Effector memory CD4-positive, alpha-beta T cell (primary cell): ENCODE data around the gene TTC21A.
"Not testable (repeated sequence)": the region's sequence is repeated elsewhere in the genome, so short reads cannot be mapped to it uniquely, and the experiment has no call there.

Experiments used
- DNase-seq, 3 donors: peaks; one replicate each; pipeline ENCODE4 v3.0.0-alpha.2; 2020
- H3K27ac ChIP-seq: 2 replicates; pipeline ENCODE4 v1.7.0; 2013; ENCODE audit warnings: mild to moderate bottlenecking, low read length, moderate library complexity; ENCODE audit not compliant: insufficient read depth, poor library complexity, severe bottlenecking
- H3K27me3 ChIP-seq: replicated peaks from 2 replicates; pipeline ENCODE4 v1.7.0; 2013; ENCODE audit warnings: mild to moderate bottlenecking, low read length; ENCODE audit not compliant: insufficient read depth, control insufficient read depth, poor library complexity, severe bottlenecking
- H3K36me3 ChIP-seq: 2 replicates; pipeline ENCODE4 v1.7.0; 2013; ENCODE audit warnings: mild to moderate bottlenecking, low read length, moderate library complexity; ENCODE audit not compliant: control insufficient read depth, insufficient read depth
- H3K4me1 ChIP-seq: 2 replicates; pipeline ENCODE4 v1.7.0; 2013; ENCODE audit warnings: low read length, mild to moderate bottlenecking; ENCODE audit not compliant: control insufficient read depth, insufficient read depth, poor library complexity, severe bottlenecking
- H3K4me3 ChIP-seq: 2 replicates; pipeline ENCODE4 v1.7.0; 2013; ENCODE audit warnings: low read length, low read depth, mild to moderate bottlenecking; ENCODE audit not compliant: insufficient read depth, poor library complexity, severe bottlenecking
- H3K9me3 ChIP-seq: 2 replicates; pipeline ENCODE4 v1.7.0; 2013; ENCODE audit warnings: mild to moderate bottlenecking, low read length, moderate library complexity; ENCODE audit not compliant: control insufficient read depth

TTC21A gene

GRCh38 chr3:39165518-39165917 lies 58.0 kb downstream of the TTC21A start:
- H3K4me1 ChIP-seq: no peaks in the 10 kb centered on the region
- H3K9me3 ChIP-seq: no peaks in the 10 kb centered on the region
- H3K27ac ChIP-seq: no peak overlapping the region
- H3K4me3 ChIP-seq: no peak overlapping the region
- no peaks in the 10 kb centered on the region for H3K27me3 ChIP-seq
- H3K36me3 ChIP-seq: no peaks in the 10 kb centered on the region
- no peak for DNase-seq

GRCh38 chr3:39166134-39166710 lies 58.7 kb downstream of the TTC21A start:
- Histone ChIP-seq H3K4me1 (no peaks in the 10 kb centered on the region), H3K27ac (no peak overlapping the region), H3K4me3 (no peak overlapping the region), H3K27me3 (no peaks in the 10 kb centered on the region), H3K36me3 (no peaks in the 10 kb centered on the region), H3K9me3 (no peaks in the 10 kb centered on the region)
- DNase-seq: no peak

GRCh38 chr3:39166932-39167532 lies 59.6 kb downstream of the TTC21A start:
- Histone ChIP-seq H3K27ac (no peak overlapping the region), H3K9me3 (no peaks in the 10 kb centered on the region)

DNA sequence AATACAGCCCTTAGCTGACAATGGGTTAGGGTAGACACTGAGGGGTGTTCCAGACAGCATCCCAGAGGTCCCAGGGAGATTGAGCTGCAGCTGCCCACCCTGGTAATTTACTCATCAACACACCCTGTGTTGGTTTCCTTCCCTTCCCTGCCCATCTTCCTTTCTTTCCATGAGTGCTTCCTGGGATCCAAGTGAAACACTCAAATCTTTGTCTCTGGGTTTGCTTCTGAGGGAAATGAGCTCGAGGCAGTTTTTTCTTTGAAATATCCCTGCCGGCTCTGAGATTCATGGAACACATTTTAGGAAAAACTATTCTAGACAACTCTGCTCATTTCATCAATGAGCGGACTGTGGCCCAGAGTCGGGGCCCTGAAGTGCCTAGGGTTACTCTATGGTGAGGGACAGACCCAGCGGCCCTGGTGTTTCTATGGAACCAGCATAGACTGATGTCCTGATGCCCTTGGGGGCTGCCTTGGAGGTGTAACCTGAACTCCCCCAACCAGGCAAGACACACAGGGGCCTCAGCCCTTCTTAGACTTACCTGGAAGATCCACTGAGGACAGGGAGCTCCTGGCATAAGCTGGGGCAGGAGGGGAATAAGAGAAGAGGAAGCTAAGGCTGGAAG lies 60.8 kb downstream of the TTC21A start:
- Histone ChIP-seq H3K9me3 (no peaks in the 10 kb centered on the region), H3K27ac (no peak overlapping the region), H3K4me3 (no peak overlapping the region), H3K4me1 (no peaks in the 10 kb centered on the region), H3K36me3 (no peaks in the 10 kb centered on the region), H3K27me3 (no peaks in the 10 kb centered on the region)
- no peak for DNase-seq

More at GRCh38 chr3:39166932-39167532, 59.6 kb downstream of the TTC21A start:
- H3K36me3 ChIP-seq: no peaks in the 10 kb centered on the region
- no peaks in the 10 kb centered on the region for H3K4me1 ChIP-seq
- H3K4me3 ChIP-seq: no peak overlapping the region
- no peak for DNase-seq
- H3K27me3 ChIP-seq: no peaks in the 10 kb centered on the region

GRCh38 chr3:39169712-39170111 lies 62.2 kb downstream of the TTC21A start:
- H3K27ac ChIP-seq: no peak overlapping the region
- H3K27me3 ChIP-seq: no peaks in the 10 kb centered on the region
- no peak overlapping the region for H3K4me3 ChIP-seq
- H3K36me3 ChIP-seq: no peaks in the 10 kb centered on the region
- no peak for DNase-seq
- H3K9me3 ChIP-seq: no peaks in the 10 kb centered on the region
- no peaks in the 10 kb centered on the region for H3K4me1 ChIP-seq

GRCh38 chr3:39170461-39170860 lies 63.0 kb downstream of the TTC21A start:
- H3K27me3 ChIP-seq: no peaks in the 10 kb centered on the region
- no peaks in the 10 kb centered on the region for H3K4me1 ChIP-seq
- no peaks in the 10 kb centered on the region for H3K9me3 ChIP-seq
- DNase-seq: no peak
- no peak overlapping the region for H3K4me3 ChIP-seq
- H3K36me3 ChIP-seq: no peaks in the 10 kb centered on the region
- no peak overlapping the region for H3K27ac ChIP-seq

DNA sequence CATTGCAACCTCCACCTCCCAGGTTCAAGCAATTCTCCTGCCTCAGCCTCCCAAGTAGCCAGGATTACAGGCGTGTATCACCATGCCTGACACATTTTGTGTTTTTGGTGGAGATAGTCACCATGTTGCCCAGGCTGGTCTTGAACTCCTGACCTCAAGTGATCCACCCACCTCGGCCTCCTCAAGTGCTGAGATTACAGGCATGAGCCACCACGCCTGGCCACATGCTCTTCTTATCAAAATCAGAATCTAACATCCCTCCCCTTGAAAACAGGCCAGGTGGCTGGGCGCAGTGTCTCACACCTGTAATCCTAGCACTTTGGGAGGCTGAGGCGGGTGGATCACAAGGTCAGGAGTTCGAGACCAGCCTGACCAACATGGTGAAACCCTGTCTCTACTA lies 63.4 kb downstream of the TTC21A start:
- not testable (repeated sequence) for DNase-seq, H3K27ac ChIP-seq, H3K4me3 ChIP-seq, H3K4me1 ChIP-seq, H3K36me3 ChIP-seq, H3K27me3 ChIP-seq, H3K9me3 ChIP-seq

- Histone ChIP-seq H3K27ac (no peak overlapping the region), H3K4me3 (no peak overlapping the region), H3K27me3 (no peaks in the 10 kb centered on the region), H3K9me3 (no peaks in the 10 kb centered on the region), H3K4me1 (no peaks in the 10 kb centered on the region), H3K36me3 (no peaks in the 10 kb centered on the region)
- no peak for DNase-seq
Measured at GRCh38 chr3:39171860-39172259, 64.4 kb downstream of the TTC21A start.

DNA sequence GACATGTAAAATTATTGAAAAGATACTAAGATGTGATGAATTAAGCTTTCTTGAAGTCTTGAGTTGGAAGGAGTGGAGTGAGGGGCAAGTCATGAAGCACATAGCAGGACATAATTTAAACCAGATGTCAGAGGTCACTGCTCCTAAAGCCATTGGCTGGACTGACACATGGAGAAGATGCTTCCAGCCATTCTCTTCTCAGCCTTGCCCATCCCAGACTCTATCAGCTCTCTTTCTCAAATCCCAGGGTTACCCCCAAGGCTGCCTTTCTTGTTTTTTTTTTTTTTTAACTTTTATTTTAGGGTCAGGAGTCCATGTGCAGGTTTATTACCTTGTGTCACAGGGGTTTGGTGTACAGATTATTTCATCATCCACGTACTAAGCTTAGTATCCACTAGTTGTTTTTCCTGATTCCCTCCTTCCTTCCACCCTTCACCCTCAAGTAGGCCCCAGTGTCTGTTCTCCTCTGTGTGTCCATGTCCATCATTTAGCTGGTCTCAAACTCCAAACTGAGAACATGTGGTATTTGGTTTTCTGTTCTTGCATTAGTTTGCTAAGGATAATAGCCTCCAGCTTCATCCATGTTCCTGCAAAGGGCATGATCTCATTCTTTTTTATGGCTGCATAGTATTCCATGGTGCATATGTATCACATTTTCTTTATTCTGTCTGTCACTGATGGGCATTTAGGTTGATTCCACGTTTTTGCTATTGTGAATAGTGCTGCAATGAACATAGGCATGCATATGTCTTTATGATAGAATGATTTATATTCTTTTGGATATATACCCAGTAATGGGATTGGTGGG lies 66.0 kb downstream of the TTC21A start:
- Histone ChIP-seq H3K4me1 (peaks cover 7% of the 10 kb centered on the region), H3K27me3 (no peaks in the 10 kb centered on the region), H3K27ac (no peak overlapping the region), H3K4me3 (no peak overlapping the region), H3K9me3 (no peaks in the 10 kb centered on the region), H3K36me3 (no peaks in the 10 kb centered on the region)
- DNase-seq: no peak
